NCI-H82 treated with DMSO at 0.1 percent for 48 hours (cell line): Measurements from ENCODE around the gene FILIP1L.

Source experiments
- DNase-seq: peaks from one replicate; lab custom pipeline; 2025; ENCODE audit not compliant: unreplicated experiment; lab: John Stamatoyannopoulos, UW

Gene FILIP1L

GRCh38 chr3:100045696-100046095 is 68.6 kb downstream of the FILIP1L start:
- no peak for DNase-seq

- no peak for DNase-seq
These were observed 69.9 kb downstream of the FILIP1L start for GRCh38 chr3:100044369-100044768.

GRCh38 chr3:100043271-100043670 is 71.0 kb downstream of the FILIP1L start:
- DNase-seq: no peak

GRCh38 chr3:100042166-100042981 is 71.9 kb downstream of the FILIP1L start:
- DNase-seq: no peak

GRCh38 chr3:100041328-100041749 is 73.0 kb downstream of the FILIP1L start:
- DNase-seq: no peak

- no peak for DNase-seq
These were observed 73.7 kb downstream of the FILIP1L start for GRCh38 chr3:100040451-100041225.

GRCh38 chr3:100039075-100039474 is 75.2 kb downstream of the FILIP1L start:
- no peak for DNase-seq

GRCh38 chr3:100033903-100034471 is 80.3 kb downstream of the FILIP1L start:
- DNase-seq: no peak

GRCh38 chr3:100033184-100033583 is 81.1 kb downstream of the FILIP1L start:
- no peak for DNase-seq

GRCh38 chr3:100032243-100032642 is 82.1 kb downstream of the FILIP1L start:
- no peak for DNase-seq

- no peak for DNase-seq
These were observed 83.3 kb downstream of the FILIP1L start for GRCh38 chr3:100030914-100031425.

- no peak for DNase-seq
These were observed 84.0 kb downstream of the FILIP1L start for GRCh38 chr3:100030346-100030745.

- no peak for DNase-seq
These were observed 84.6 kb downstream of the FILIP1L start for GRCh38 chr3:100029689-100030088.

- DNase-seq: no peak
These were observed 85.2 kb downstream of the FILIP1L start for GRCh38 chr3:100029052-100029451.

- no peak for DNase-seq
These were observed 87.0 kb downstream of the FILIP1L start for GRCh38 chr3:100027321-100027720.

GRCh38 chr3:100024520-100025303 is 89.6 kb downstream of the FILIP1L start:
- no peak for DNase-seq

GRCh38 chr3:100023595-100023994 is 90.7 kb downstream of the FILIP1L start:
- no peak for DNase-seq

- DNase-seq: no peak
These were observed 91.2 kb downstream of the FILIP1L start for GRCh38 chr3:100023150-100023549.

- DNase-seq: no peak
These were observed 91.8 kb downstream of the FILIP1L start for GRCh38 chr3:100022506-100022905.

- no peak for DNase-seq
These were observed 93.2 kb downstream of the FILIP1L start for GRCh38 chr3:100020876-100021644.
